Measurements from ENCODE around the gene LYZL2. TPM values are rescaled to one million over a fixed set of nuclear protein-coding genes. Genes with fewer than 3 reads are reported as not detected.
"Not testable (repeated sequence)": the region's sequence is repeated elsewhere in the genome, so short reads cannot be mapped to it uniquely, and the experiment has no call there.

The LYZL2 gene
- total RNA-seq, 1 experiment from 2014 or later: not detected

- Mint-ChIP-seq H3K36me3 (ENCODE audit: insufficient read depth, unreplicated experiment) (no peaks in the 10 kb centered on the region), H3K4me1 (ENCODE audit: low read depth, unreplicated experiment) (peaks cover 31% of the 10 kb centered on the region), H3K4me3 (ENCODE audit: unreplicated experiment) (no peak overlapping the region), H3K9me3 (ENCODE audit: unreplicated experiment) (no peaks in the 10 kb centered on the region), H3K27me3 (ENCODE audit: insufficient read depth, unreplicated experiment) (no peaks in the 10 kb centered on the region), H3K27ac (ENCODE audit: unreplicated experiment) (no peak overlapping the region)
- BruUV-seq (replicated peaks): no TSS peak
- no peaks in the 10 kb centered on the region for H3K27me3 ChIP-seq (replicated peaks; ENCODE audit: control insufficient read depth, insufficient read depth, low read length)
- H3K4me1 ChIP-seq: peaks cover 23% of the 10 kb centered on the region
- no peak for TF ChIP-seq CTCF (IDR thresholded peaks at IDR 0.05; ENCODE audit: insufficient read depth in 1 of 2, low read depth in 1 of 2, low read length in 1 of 2, severe bottlenecking in 1 of 2, unreplicated experiment in 1 of 2)
- POLR2A ChIA-PET: no interaction called here
- H3K4me3 ChIP-seq (ENCODE audit: low read depth, low read length): no peak overlapping the region
- H3K9me3 ChIP-seq: 0 out of 2 replicates have a peak, but pooled peaks cover under 1% of the 10 kb centered on the region
- H3K36me3 ChIP-seq (ENCODE audit: control insufficient read depth, insufficient read depth, low read length): no peaks in the 10 kb centered on the region
- CTCF ChIA-PET: no interaction called here
- no peak for DNase-seq
- intact Hi-C loops (cut with micrococcal nuclease; ENCODE audit: unreplicated experiment): no loop called here
These were observed 21.7 kb downstream of the LYZL2 start for GRCh38 chr10:30607814-30608213.

GRCh38 chr10:30606313-30606712 lies 23.2 kb downstream of the LYZL2 start:
- Histone ChIP-seq H3K4me3 (ENCODE audit: low read depth, low read length) (no peak overlapping the region), H3K36me3 (ENCODE audit: control insufficient read depth, insufficient read depth, low read length) (no peaks in the 10 kb centered on the region), H3K9me3 (no peaks in the 10 kb centered on the region), H3K4me1 (peaks cover 12% of the 10 kb centered on the region; the same call in 1 of the 2 replicates), H3K27me3 (replicated peaks; ENCODE audit: control insufficient read depth, insufficient read depth, low read length) (no peaks in the 10 kb centered on the region)
- no peak overlapping the region for H3K27ac Mint-ChIP-seq (ENCODE audit: unreplicated experiment)
- no peaks in the 10 kb centered on the region for H3K9me3 Mint-ChIP-seq (ENCODE audit: unreplicated experiment)
- ChIA-PET CTCF (interaction anchor here (0.8 kb wide), 1 partner anchor 142 kb away, joined by 4 read pairs; no protein-coding TSS in a partner anchor), POLR2A (no interaction called here)
- DNase-seq: no peak
- no TSS peak for BruUV-seq (replicated peaks)
- no peaks in the 10 kb centered on the region for H3K27me3 Mint-ChIP-seq (ENCODE audit: insufficient read depth, unreplicated experiment)
- no peak overlapping the region for H3K4me3 Mint-ChIP-seq (ENCODE audit: unreplicated experiment)
- intact Hi-C loops (cut with micrococcal nuclease; ENCODE audit: unreplicated experiment): no loop called here
- peaks cover 18% of the 10 kb centered on the region for H3K4me1 Mint-ChIP-seq (ENCODE audit: low read depth, unreplicated experiment)
- no peak for TF ChIP-seq CTCF (IDR thresholded peaks at IDR 0.05; ENCODE audit: insufficient read depth in 1 of 2, low read depth in 1 of 2, low read length in 1 of 2, severe bottlenecking in 1 of 2, unreplicated experiment in 1 of 2)
- no peaks in the 10 kb centered on the region for H3K36me3 Mint-ChIP-seq (ENCODE audit: insufficient read depth, unreplicated experiment)

GRCh38 chr10:30605341-30606121 lies 24.0 kb downstream of the LYZL2 start:
- intact Hi-C loops (cut with micrococcal nuclease; ENCODE audit: unreplicated experiment); BruUV-seq (replicated peaks); H3K27ac Mint-ChIP-seq (ENCODE audit: unreplicated experiment); DNase-seq; H3K4me3 ChIP-seq (ENCODE audit: low read depth, low read length); POLR2A ChIA-PET; H3K36me3 Mint-ChIP-seq (ENCODE audit: insufficient read depth, unreplicated experiment); H3K27me3 ChIP-seq (replicated peaks; ENCODE audit: control insufficient read depth, insufficient read depth, low read length); H3K4me1 ChIP-seq; H3K36me3 ChIP-seq (ENCODE audit: control insufficient read depth, insufficient read depth, low read length); H3K9me3 ChIP-seq; H3K9me3 Mint-ChIP-seq (ENCODE audit: unreplicated experiment); H3K27me3 Mint-ChIP-seq (ENCODE audit: insufficient read depth, unreplicated experiment): not testable (repeated sequence)
- CTCF ChIA-PET: interaction anchor here (0.7 kb wide), 1 partner anchor 24 kb away, joined by 3 read pairs; no protein-coding TSS in a partner anchor
- H3K4me1 Mint-ChIP-seq (ENCODE audit: low read depth, unreplicated experiment): peaks cover 14% of the 10 kb centered on the region
- H3K4me3 Mint-ChIP-seq (ENCODE audit: unreplicated experiment): peak overlapping the region; percentile 40
